Measurements from ENCODE around the gene PRSS38.

The PRSS38 gene

DNA sequence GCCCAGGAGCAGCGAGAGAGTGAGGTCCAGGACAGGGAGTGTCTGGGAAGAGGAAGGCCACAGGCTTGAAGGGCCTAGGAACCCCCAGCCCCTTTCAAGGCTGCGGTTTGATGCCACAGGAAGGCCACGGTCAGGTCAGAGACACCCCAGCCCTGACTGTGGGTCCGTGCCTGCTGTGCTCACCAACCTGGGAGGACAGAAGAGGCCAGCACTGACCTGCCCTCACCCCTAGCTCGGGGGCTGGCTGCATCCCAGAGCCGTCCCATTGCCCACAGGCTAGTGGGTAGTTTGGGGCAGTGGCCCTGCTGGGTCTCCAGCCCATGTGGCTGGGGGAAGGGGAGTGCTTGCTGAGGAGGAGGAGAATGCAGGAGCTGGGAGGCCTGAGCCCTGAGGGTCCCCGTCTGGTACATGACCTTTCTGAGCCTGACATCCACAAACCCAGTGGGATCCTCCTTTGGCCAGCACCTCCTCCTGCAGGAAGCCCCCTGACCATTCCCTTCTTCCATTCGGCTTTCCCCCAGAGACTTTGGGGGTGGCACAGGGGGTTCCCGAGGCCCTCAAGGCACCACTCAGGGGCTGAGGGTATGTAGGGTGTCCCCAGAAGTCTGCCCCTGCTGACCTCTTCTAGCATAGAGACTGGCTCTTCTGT lies 77.9 kb downstream of the PRSS38 start:
- Histone ChIP-seq H3K9ac (no peak overlapping the region), H3K4me3 (IDR thresholded peaks at IDR 0.05; ENCODE audit: insufficient read depth, low read depth, low read length) (no peak overlapping the region), H3K27me3 (ENCODE audit: insufficient read depth, low read depth) (no peaks in the 10 kb centered on the region), H3K79me2 (ENCODE audit: insufficient read depth, low read depth) (no peaks in the 10 kb centered on the region), H3K4me2 (no peak overlapping the region), H3K27ac (no peak overlapping the region), H4K20me1 (ENCODE audit: insufficient read depth) (no peaks in the 10 kb centered on the region), H3K4me1 (ENCODE audit: low read depth, poor library complexity, severe bottlenecking) (no peaks in the 10 kb centered on the region), H3K36me3 (ENCODE audit: insufficient read depth) (no peaks in the 10 kb centered on the region), H2AFZ (ENCODE audit: low read depth) (no peak overlapping the region)
- TF ChIP-seq CTCF (conservative IDR thresholded peaks at IDR 0.05; ENCODE audit: low read depth, low read length): no peak

DNA sequence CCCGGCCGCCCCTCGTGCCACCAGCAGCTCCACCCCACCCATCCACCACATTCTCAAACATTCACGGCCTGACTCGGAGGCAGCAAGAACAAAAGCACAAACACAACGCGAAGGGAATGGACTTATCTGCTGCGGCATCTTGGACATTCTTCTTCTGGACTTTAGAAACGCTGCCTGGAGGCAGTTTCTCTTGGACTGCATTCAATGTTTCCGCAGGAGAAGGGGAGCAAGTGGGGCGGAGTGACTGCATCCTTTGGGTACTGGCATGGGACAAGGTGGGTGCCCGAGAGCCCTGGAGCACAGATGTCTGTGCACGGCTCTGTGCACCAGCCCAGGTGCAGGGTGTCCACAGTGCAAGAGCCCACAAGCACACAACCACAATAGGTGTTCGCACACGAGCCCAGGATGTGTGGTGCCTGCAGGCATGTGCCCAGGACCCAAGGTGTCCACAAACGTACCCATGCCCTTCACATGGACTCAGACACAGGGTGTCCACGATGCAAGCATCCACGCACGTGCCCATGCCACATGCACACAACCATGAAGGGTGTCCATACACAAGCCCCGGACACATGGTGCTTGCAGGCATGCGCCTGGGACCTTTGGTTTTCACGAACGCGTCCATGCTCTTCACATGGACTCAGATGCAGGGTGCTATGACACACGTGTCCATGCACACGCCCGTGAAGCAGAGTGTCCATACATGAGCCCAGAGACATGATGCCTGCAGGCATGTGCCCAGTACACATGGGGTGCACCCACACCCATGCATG lies 78.7 kb downstream of the PRSS38 start:
- H3K79me2 ChIP-seq (ENCODE audit: insufficient read depth, low read depth): no peaks in the 10 kb centered on the region
- H3K4me2 ChIP-seq: no peak overlapping the region
- H2AFZ ChIP-seq (ENCODE audit: low read depth): no peak overlapping the region
- H3K4me1 ChIP-seq (ENCODE audit: low read depth, poor library complexity, severe bottlenecking): no peaks in the 10 kb centered on the region
- H3K36me3 ChIP-seq (ENCODE audit: insufficient read depth): no peaks in the 10 kb centered on the region
- no peaks in the 10 kb centered on the region; the same call in 1 of the 2 replicates for H3K27me3 ChIP-seq (ENCODE audit: insufficient read depth, low read depth)
- H3K4me3 ChIP-seq (IDR thresholded peaks at IDR 0.05; ENCODE audit: insufficient read depth, low read depth, low read length): no peak overlapping the region
- H3K27ac ChIP-seq: no peak overlapping the region
- TF ChIP-seq CTCF (conservative IDR thresholded peaks at IDR 0.05; ENCODE audit: low read depth, low read length): no peak
- H4K20me1 ChIP-seq (ENCODE audit: insufficient read depth): no peaks in the 10 kb centered on the region
- H3K9ac ChIP-seq: no peak overlapping the region

DNA sequence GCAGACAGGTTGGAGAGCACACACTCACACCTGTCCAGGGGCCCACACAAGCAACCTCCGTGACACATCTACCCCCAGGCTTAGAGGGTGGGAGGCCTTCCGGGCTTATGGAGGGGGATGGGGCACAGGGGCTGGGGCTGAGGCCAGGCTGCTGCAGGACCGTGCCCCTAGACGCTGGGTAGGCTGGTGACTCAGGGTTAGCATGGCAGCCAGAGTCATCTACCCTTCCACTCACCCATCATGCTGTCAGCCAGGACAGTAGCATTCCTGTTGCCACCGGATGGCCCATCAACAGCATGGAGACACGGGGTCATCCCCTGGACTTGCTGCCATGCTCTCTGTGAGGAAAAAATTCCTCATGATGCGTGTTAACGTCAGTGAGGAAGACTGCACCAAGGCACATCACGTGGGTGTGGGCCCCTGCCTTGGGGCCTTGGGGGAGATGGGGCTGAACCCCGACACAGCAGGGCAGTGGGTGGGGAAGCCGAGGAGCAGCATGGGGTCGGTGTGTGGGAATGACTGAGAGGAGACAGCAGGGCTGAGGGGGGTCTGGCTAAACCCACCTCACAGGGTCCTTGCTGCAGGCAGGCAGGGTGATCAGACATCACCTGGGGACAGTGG lies 79.5 kb downstream of the PRSS38 start:
- Histone ChIP-seq H3K9ac (no peak overlapping the region), H3K36me3 (ENCODE audit: insufficient read depth) (no peaks in the 10 kb centered on the region), H4K20me1 (ENCODE audit: insufficient read depth) (no peaks in the 10 kb centered on the region), H3K4me2 (no peak overlapping the region), H3K27ac (no peak overlapping the region), H3K27me3 (ENCODE audit: insufficient read depth, low read depth) (peaks cover 2% of the 10 kb centered on the region; the same call in 1 of the 2 replicates), H2AFZ (ENCODE audit: low read depth) (no peak overlapping the region), H3K4me1 (ENCODE audit: low read depth, poor library complexity, severe bottlenecking) (no peaks in the 10 kb centered on the region), H3K4me3 (IDR thresholded peaks at IDR 0.05; ENCODE audit: insufficient read depth, low read depth, low read length) (no peak overlapping the region), H3K79me2 (ENCODE audit: insufficient read depth, low read depth) (no peaks in the 10 kb centered on the region)
- no peak for TF ChIP-seq CTCF (conservative IDR thresholded peaks at IDR 0.05; ENCODE audit: low read depth, low read length)

Measured in KMS-11 (cell line).